Lung (tissue), 12 donors: Measurements from ENCODE around the gene YAP1. TPM values are rescaled to one million over a fixed set of nuclear protein-coding genes. Genes with fewer than 3 reads are reported as not detected.

Experiments used
- ATAC-seq: fragments of 200-7000 bp; cut with Tn5 transposase; one replicate; pipeline ENCODE4 v1.9.1; 2020; ENCODE audit warnings: moderate number of reproducible peaks; ENCODE audit not compliant: insufficient read depth, low FRiP score
- DNase-seq, 3 donors: peaks; one replicate each; pipeline ENCODE4 v3.0.0-alpha.2; 2013 to 2017
- H3K27ac ChIP-seq, 2 donors: one replicate each; pipeline ENCODE4 v1.5.1; 2013; ENCODE audit warnings: mild to moderate bottlenecking in 2 of 2, moderate library complexity in 2 of 2, control low read depth in 1 of 2, inconsistent platforms in 1 of 2, low read depth in 1 of 2, low read length in 1 of 2
- H3K27me3 ChIP-seq, 3 donors: one replicate each; pipeline ENCODE4 v1.5.1; 2013; ENCODE audit warnings: low read length in 2 of 3; ENCODE audit not compliant: control insufficient read depth in 3 of 3, insufficient read depth in 3 of 3
- H3K36me3 ChIP-seq, 4 donors: one replicate each; pipeline ENCODE4 v1.5.1; 2013; ENCODE audit warnings: low read length in 4 of 4, mild to moderate bottlenecking in 1 of 4, moderate library complexity in 1 of 4; ENCODE audit not compliant: control insufficient read depth in 4 of 4, insufficient read depth in 4 of 4
- H3K4me1 ChIP-seq, 5 donors: one replicate each; pipeline ENCODE4 v1.5.1; 2013; ENCODE audit warnings: low read length in 5 of 5, mild to moderate bottlenecking in 2 of 5, moderate library complexity in 1 of 5; ENCODE audit not compliant: control insufficient read depth in 5 of 5, insufficient read depth in 5 of 5
- H3K4me3 ChIP-seq: one replicate; pipeline ENCODE4 v1.5.1; 2013; ENCODE audit warnings: mild to moderate bottlenecking, control low read depth, moderate library complexity
- H3K9ac ChIP-seq, 2 donors: one replicate each; pipeline ENCODE4 v1.5.1; 2013; ENCODE audit warnings: low read length in 2 of 2, control low read depth in 1 of 2; ENCODE audit not compliant: insufficient read depth in 1 of 2
- H3K9me3 ChIP-seq, 4 donors: one replicate each; pipeline ENCODE4 v1.5.1; 2013; ENCODE audit warnings: low read length in 3 of 4, mild to moderate bottlenecking in 1 of 4, moderate library complexity in 1 of 4; ENCODE audit not compliant: control insufficient read depth in 4 of 4, insufficient read depth in 3 of 4
- CTCF ChIP-seq: IDR thresholded peaks from 2 replicates; pipeline ENCODE4 v1.5.1; 2012; ENCODE audit warnings: mild to moderate bottlenecking; ENCODE audit errors: control extremely low read depth, extremely low read depth
- WGBS, 2 donors: extraction: QIAGEN DNeasy Blood & Tissue Kit; methylation state at CpG; one replicate each; pipeline ENCODE4 v1.1.7; 2013; 5-methylcytosine and 5-hydroxymethylcytosine counted together
- polyA plus RNA-seq, 2 donors: library from polyadenylated mRNA; stranded (reverse); fragments of 200-250 nt; gene quantifications; one replicate each; pipeline ENCODE4 v1.2.1, GENCODE V29; 2013
- total RNA-seq, 2 donors: library from RNA; depleted of rRNA in 1 of 2; stranded (reverse); fragments of >200 nt in 1 of 2; gene quantifications; one replicate each; pipeline ENCODE4 v1.2.1, GENCODE V29; 2014 to 2021
- donor health status: control.
- donor health status: control.
- donor health status: Bipolar disorder and iron deficiency.
- donor health status: healthy.
- donor health status: DM: yes; HTN: yes; CAD: no.

Gene YAP1
- total and polyA plus RNA-seq, 4 donors: 29.5 to 257 (median 80.4) TPM

- DNase-seq: peak in 1 of 3 donors; percentile 48
- peaks cover 2 to 81% (median 17%) of the 10 kb centered on the region in 5 donors for H3K4me1 ChIP-seq
- H3K27ac ChIP-seq: no peak overlapping the region
- no peaks in the 10 kb centered on the region for H3K9me3 ChIP-seq
- H3K9ac ChIP-seq: no peak overlapping the region
- peaks cover under 1 to 3% (median 2%) of the 10 kb centered on the region in 4 donors for H3K36me3 ChIP-seq
- H3K27me3 ChIP-seq: no peaks in the 10 kb centered on the region
- ATAC-seq: no peak
- WGBS, 2 donors: 55 to 68% methylated on average over 5 of the region's 5 CpGs
- no peak overlapping the region for H3K4me3 ChIP-seq
- no peak for TF ChIP-seq CTCF
Observed at GRCh38 chr11:102188488-102188887, 78.2 kb downstream of the YAP1 start.

GRCh38 chr11:102191832-102192231, 81.6 kb downstream of the YAP1 start:
- Histone ChIP-seq H3K9me3 (no peaks in the 10 kb centered on the region), H3K27ac (no peak overlapping the region), H3K9ac (no peak overlapping the region), H3K27me3 (no peaks in the 10 kb centered on the region), H3K4me3 (no peak overlapping the region), H3K36me3 (peaks cover 0 to 14% (median 2%) of the 10 kb centered on the region in 4 donors), H3K4me1 (peaks cover 2 to 84% (median 8%) of the 10 kb centered on the region in 5 donors)
- no peak for TF ChIP-seq CTCF
- WGBS, 2 donors: 72 to 83% methylated on average over 3 of the region's 3 CpGs
- DNase-seq (no peak), ATAC-seq (no peak)

GRCh38 chr11:102192349-102193066, 82.3 kb downstream of the YAP1 start:
- DNase-seq (peak; percentile 18 to 89 (median 82)), ATAC-seq (no peak)
- H3K4me1 ChIP-seq: peaks cover 2 to 84% (median 8%) of the 10 kb centered on the region in 5 donors

More at GRCh38 chr11:102192349-102193066, 82.3 kb downstream of the YAP1 start:
- H3K27me3 ChIP-seq: no peaks in the 10 kb centered on the region
- no peak for TF ChIP-seq CTCF
- H3K9me3 ChIP-seq: no peaks in the 10 kb centered on the region
- peaks cover 0 to 12% (median 2%) of the 10 kb centered on the region in 4 donors for H3K36me3 ChIP-seq
- H3K9ac ChIP-seq: no peak overlapping the region
- H3K4me3 ChIP-seq: no peak overlapping the region
- H3K27ac ChIP-seq: no peak overlapping the region
